C4-2B (cell line): ENCODE measurements around the gene GHR.

Experiments
- ZFX ChIP-seq: fragments of 450-650 bp; IDR thresholded peaks from 2 replicates; pipeline ENCODE4 v1.6.1; 2017
- TF ChIP-seq, protein P1 (sequence below): fragments of 450-650 bp; conservative IDR thresholded peaks from 2 replicates; pipeline ENCODE4 v1.5.1; 2017; ENCODE audit warnings: mild to moderate bottlenecking

DNA sequence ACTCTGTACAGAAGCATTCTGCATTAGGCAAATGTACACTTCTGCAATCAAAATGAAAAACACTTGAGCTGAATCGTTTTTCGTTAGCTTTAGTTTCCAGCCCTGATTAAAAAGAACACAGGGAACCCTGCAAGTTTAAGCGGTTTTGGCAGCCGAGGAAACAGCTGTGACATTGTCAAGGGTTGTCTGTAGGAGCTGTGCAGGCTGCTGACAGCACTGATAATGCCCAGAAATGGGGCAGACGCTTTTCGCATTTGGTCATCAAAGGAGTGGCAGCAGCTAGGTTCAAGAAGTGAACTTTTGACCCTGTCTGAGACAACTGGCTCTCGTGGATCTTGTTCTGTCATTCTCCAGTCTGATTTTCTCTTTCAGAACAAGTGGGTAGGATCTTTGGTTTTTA is 167.8 kb downstream of the GHR start:
- TF ChIP-seq, protein P1, sequence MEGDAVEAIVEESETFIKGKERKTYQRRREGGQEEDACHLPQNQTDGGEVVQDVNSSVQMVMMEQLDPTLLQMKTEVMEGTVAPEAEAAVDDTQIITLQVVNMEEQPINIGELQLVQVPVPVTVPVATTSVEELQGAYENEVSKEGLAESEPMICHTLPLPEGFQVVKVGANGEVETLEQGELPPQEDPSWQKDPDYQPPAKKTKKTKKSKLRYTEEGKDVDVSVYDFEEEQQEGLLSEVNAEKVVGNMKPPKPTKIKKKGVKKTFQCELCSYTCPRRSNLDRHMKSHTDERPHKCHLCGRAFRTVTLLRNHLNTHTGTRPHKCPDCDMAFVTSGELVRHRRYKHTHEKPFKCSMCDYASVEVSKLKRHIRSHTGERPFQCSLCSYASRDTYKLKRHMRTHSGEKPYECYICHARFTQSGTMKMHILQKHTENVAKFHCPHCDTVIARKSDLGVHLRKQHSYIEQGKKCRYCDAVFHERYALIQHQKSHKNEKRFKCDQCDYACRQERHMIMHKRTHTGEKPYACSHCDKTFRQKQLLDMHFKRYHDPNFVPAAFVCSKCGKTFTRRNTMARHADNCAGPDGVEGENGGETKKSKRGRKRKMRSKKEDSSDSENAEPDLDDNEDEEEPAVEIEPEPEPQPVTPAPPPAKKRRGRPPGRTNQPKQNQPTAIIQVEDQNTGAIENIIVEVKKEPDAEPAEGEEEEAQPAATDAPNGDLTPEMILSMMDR, result no peak
- no peak for TF ChIP-seq ZFX
